GM12865 (cell line): ENCODE measurements around the gene P2RX2.

Experiments
- DNase-seq: peaks from one replicate; pipeline ENCODE4 v3.0.0; 2010; ENCODE audit warnings: low read depth
- H3K4me3 ChIP-seq: 2 replicates; pipeline ENCODE4 v1.5.1; 2011; ENCODE audit warnings: mild to moderate bottlenecking, low read depth, low read length, control low read depth
- TF ChIP-seq, protein P1 (sequence below): IDR thresholded peaks from 2 replicates; pipeline ENCODE4 v1.5.1; 2011; ENCODE audit warnings: low read length, control low read depth, low read depth, inconsistent platforms; ENCODE audit not compliant: insufficient read depth; ENCODE audit errors: missing control alignments

P2RX2 gene

DNA sequence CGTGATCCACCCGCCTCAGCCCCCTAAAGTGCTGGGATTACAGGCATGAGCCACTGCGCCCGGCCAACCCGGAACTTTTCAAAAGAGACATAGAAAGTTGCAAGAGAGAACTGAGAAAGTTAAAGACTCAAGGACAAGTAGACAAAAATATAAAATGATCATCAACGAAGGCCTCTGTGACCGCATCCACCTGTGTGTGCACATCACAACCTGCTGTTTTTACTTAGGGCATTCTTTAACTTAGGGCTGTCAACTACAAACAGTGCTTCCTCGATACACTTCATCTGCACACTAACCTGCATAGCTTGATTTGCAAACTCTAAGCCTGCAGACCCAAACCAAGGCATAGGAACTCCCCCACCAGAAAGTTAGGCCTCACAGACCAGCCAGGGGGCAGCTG is 14.8 kb downstream of the P2RX2 start:
- TF ChIP-seq, protein P1, sequence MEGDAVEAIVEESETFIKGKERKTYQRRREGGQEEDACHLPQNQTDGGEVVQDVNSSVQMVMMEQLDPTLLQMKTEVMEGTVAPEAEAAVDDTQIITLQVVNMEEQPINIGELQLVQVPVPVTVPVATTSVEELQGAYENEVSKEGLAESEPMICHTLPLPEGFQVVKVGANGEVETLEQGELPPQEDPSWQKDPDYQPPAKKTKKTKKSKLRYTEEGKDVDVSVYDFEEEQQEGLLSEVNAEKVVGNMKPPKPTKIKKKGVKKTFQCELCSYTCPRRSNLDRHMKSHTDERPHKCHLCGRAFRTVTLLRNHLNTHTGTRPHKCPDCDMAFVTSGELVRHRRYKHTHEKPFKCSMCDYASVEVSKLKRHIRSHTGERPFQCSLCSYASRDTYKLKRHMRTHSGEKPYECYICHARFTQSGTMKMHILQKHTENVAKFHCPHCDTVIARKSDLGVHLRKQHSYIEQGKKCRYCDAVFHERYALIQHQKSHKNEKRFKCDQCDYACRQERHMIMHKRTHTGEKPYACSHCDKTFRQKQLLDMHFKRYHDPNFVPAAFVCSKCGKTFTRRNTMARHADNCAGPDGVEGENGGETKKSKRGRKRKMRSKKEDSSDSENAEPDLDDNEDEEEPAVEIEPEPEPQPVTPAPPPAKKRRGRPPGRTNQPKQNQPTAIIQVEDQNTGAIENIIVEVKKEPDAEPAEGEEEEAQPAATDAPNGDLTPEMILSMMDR, result no peak
- H3K4me3 ChIP-seq, result no peak overlapping the region
- DNase-seq, result no peak

GRCh38 chr12:132633901-132634300 is 15.3 kb downstream of the P2RX2 start:
- TF ChIP-seq, protein P1, result no peak
- H3K4me3 ChIP-seq, result no peak overlapping the region
- no peak for DNase-seq

GRCh38 chr12:132634411-132634990 is 15.9 kb downstream of the P2RX2 start:
- TF ChIP-seq, protein P1, result no peak
- H3K4me3 ChIP-seq, result no peak overlapping the region
- no peak for DNase-seq

DNA sequence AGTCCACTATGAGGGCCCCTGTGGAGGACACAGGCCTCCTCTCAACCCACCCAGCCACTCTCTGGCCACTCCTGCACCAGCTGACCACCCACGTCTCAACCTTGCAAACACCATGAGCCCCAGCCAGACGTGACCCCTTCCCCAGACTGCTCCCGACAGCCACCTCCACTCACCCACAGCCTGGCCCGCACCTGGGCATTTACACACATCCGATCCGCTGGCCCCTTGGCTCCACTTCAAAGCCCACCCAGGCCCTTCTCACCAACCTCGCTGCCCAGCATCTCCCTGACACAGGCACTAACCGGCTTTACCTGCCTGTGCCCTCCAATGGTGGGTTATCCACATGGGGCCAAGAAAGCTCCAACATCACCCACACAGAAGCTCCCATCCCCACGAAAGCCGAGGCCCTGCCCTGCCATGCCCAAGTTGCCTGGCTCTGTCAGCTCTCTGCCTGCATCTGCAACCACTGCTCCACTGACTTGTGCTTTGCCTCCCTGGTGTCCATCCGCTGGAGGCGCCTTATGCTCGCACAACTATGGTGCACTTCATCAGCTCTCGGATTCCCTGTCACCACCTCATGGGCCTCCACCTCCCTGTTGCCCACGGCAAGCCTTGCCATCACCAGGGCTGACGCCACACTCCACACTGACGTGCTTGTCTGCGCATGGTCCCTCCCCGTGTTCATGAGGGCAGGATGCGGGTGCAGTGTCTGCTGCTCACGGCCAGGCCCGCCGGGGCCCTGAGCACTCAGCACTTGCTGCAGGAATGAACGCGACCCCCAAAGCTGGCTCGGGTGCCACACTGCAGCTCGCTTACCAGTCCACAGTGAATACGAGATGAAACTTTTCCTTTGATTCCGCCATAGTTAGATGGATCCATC is 16.7 kb downstream of the P2RX2 start:
- H3K4me3 ChIP-seq, result no peak overlapping the region
- TF ChIP-seq, protein P1, result no peak
- no peak for DNase-seq

DNA sequence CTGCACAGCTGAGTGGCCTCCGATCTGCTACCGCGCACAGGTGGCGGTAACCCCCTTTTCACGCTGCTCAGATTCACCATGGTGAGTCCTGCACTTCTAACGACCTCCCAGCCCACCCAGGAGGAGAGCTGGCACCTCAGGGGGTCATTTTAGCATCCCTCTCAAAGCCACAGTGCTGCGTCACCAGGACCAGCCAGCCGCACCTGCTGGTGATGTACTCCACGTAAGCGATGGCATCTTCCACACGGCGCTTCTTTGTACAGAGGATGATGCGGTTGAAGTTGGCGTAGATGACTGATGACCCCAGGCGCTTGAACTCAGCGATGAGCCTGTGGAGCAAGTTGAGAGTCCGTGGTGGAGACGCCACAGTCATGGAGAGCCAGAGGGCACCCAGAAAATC is 19.2 kb downstream of the P2RX2 start:
- TF ChIP-seq, protein P1, result no peak
- no peak for DNase-seq
- no peak overlapping the region for H3K4me3 ChIP-seq

DNA sequence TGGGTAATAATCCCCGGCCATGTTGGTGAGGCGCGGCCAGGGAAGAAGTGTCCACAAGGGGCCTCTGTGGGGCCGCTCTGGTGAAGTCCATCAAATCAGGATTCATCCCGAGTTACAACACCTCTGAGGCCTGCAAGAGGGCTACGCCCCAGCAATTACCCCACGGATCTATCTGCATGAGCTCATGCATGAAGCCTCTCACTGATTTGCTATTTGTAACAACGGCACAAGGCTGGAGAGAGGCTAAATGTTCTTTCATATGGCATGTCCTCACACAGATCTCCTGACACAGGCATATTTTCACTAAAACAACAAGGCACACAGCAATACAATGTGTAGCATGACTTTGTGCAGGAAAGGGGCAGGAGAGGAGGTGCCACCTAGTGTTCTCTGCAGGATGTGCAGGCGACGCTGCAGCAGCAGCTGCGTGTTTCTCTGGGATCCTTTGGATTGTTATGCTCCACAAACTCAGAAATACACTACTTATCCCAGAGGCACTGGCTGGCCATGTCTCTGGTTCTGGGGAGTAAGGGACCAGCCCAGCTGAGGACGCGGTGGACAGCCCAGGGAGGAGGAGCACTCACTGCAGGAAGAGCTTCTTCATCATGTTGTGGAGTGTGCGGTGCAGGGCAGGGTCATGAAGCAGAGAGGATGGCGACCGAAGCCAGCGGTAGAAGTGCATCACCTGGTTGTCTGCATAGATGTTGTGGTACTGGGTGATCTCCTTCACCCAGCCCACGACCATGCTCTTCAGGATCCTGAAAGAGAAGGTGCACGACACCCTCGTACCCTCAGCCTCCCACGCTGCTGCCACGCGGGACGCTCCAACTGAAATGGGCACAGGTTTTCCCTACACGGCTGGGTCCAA is 20.2 kb downstream of the P2RX2 start:
- no peak overlapping the region for H3K4me3 ChIP-seq
- no peak for DNase-seq
- TF ChIP-seq, protein P1, result peak; percentile 68
